ENCODE results near the gene CCL21.

DNA sequence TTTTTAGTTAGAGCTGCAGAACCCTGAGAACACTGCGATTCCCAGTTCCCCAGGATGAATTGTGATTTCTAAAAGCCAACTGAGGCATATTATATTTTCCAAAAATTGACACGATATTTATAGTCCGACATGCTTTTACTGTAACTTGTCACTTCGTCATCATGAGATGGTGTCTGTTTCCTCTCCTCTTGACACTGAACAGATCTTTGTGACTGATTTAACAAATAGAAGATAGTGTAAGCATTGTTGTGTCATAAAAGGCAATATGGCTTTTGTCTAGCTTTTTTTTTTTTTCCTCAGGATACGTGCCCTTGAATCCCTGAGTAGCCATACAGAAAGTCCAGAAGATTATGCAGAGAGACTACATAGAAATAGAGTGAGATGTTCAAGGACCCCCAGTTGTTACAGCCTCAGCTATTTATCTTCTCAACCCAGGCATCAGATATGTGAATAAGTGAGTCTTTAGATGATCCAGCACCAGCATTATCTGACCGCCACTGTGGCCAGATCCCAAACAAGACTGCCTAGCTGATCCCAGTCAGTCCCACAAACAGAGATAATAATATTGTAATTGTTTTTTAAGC is 27.8 kb upstream of the CCL21 start:
- TF ChIP-seq, protein P1, sequence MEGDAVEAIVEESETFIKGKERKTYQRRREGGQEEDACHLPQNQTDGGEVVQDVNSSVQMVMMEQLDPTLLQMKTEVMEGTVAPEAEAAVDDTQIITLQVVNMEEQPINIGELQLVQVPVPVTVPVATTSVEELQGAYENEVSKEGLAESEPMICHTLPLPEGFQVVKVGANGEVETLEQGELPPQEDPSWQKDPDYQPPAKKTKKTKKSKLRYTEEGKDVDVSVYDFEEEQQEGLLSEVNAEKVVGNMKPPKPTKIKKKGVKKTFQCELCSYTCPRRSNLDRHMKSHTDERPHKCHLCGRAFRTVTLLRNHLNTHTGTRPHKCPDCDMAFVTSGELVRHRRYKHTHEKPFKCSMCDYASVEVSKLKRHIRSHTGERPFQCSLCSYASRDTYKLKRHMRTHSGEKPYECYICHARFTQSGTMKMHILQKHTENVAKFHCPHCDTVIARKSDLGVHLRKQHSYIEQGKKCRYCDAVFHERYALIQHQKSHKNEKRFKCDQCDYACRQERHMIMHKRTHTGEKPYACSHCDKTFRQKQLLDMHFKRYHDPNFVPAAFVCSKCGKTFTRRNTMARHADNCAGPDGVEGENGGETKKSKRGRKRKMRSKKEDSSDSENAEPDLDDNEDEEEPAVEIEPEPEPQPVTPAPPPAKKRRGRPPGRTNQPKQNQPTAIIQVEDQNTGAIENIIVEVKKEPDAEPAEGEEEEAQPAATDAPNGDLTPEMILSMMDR (IDR thresholded peaks at IDR 0.05) = no peak
- TF ChIP-seq EP300 (IDR thresholded peaks at IDR 0.05) = no peak
